Measurements from ENCODE around the gene SUB1.

- TF ChIP-seq CTCF (IDR thresholded peaks at IDR 0.05), result no peak
- TF ChIP-seq EP300 (IDR thresholded peaks at IDR 0.05), result no peak
- TF ChIP-seq POLR2A (IDR thresholded peaks at IDR 0.05), result no peak
- no peak for TF ChIP-seq POLR2AphosphoS5 (IDR thresholded peaks at IDR 0.05)
Measured at GRCh38 chr5:32638309-32638708, 53.0 kb downstream of the SUB1 start.
